NCI-H226 (cell line): ENCODE measurements around the gene VSTM2L.

Experiments used
- DNase-seq: peaks from one replicate; pipeline ENCODE4 v3.0.0-alpha.2; 2015

The VSTM2L gene

DNA sequence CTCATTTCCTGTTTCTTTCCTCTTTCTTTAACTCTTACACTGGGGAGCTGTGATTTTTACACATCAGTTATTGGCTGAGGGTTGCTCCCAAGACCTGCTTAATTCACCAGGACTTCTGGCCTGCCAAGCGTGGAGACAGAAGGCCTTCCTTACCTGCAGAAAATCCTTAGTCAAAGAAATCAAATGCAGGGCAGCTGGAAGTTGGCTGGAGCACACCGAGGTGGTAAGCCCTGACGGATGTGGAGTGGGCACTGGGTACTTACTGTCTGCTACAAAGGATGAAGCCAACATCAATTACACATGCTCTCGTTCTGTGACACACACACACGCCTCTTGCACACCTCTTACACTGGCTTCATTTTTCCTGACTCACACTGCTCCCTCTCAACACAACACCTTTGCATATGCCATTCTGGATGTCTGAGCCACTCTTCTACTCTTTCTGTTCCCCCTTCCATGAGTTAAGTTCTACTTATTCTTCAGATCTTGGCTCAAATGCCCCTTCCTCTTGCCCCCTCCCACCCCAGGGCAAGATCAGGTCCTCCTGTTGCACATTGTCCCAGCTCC lies 68.7 kb downstream of the VSTM2L start:
- no peak for DNase-seq

DNA sequence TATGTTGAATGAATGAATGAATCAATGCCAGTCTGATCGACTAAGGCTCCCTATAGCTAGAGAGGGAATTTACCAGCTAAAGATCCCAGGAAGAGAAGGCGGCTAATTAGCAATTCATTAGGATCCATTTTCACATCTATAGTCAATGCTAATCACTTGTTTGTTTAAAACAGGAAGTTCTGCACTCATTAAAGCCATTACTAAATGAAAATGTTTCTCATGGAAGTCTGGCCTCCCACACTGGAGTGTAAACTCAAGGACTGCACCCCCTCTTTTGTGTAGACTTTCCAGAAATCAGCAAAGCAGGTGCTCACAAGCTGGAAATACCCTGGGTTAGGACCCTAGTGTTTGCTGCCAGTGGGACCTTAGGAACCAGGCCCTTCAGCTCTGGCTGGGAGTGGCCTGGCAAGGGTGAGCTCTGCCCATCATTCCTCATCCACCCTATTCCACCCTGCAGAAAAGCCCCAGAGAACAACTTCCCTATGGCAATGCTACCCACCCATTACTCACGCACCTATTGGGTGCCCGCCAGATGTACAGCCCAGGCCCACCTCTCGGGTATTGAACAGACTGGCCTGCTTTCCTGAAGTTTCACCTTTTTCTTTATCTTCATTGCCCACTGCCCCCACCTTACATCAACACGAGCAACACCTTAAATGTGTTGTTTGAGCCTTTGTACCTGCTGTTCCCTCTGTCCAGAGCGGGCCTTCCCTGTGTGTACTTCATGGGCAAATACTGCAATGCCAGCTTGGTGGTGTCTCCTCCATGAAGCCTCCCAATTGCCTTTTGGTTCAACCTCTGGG lies 69.5 kb downstream of the VSTM2L start:
- DNase-seq: no peak

DNA sequence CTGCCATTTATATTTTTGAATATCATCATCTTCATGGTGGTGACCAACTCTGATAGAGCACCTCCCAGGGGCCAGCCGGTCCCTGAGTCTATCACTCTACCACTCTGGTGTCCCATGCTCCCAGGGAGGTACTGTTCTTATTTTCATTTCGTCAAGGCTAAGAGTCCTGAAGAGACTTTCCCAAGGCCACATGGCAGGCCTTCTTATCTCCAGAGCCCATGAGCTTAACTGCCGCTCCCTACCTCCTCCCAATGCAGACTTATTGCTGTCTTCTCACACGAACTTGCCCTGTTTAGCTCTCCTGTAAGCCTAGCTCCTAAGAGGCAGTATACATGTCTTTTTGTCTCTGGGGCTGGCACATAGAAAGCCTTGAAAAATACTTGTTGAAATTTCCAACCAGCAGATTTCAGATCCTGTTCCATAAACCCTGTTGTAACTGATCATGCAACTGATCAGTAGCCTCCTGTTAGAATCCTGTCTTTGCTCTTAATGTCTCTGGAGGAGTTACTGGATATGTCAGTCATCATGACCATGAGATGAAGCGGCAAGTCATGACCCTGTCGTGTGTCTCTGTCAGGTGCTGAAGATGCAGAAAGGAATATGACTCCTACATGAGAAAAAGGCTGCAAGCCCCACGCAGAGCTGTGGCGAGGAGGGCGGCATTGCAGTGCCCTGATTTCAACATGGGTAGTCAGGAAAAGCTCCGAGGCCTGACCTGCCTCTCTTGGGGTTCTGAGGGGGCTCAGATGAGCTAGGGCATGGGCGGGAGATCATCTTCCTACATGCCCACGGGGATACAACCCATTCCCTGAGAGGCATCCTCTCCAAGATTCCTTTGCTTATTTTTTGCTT lies 70.4 kb downstream of the VSTM2L start:
- no peak for DNase-seq

DNA sequence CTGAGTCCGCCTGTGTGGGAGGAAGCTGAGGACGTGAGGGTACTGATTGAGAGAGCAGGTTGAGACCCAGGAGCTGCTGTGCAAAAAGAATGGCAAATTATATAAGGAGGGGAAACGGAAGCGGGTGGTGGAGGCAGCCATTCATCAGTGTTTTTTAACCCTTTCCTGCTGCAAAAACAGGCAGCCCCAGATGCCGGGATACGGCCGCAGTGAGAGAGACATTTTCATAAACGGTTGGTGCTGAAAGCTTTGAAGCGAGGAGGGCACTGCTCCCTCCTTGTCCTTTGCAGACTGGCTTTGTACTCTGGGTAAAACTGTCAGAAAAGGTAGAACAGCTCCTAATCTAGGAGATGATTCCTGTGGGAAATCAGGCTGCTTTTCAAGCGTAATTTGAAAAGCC lies 74.0 kb downstream of the VSTM2L start:
- no peak for DNase-seq

DNA sequence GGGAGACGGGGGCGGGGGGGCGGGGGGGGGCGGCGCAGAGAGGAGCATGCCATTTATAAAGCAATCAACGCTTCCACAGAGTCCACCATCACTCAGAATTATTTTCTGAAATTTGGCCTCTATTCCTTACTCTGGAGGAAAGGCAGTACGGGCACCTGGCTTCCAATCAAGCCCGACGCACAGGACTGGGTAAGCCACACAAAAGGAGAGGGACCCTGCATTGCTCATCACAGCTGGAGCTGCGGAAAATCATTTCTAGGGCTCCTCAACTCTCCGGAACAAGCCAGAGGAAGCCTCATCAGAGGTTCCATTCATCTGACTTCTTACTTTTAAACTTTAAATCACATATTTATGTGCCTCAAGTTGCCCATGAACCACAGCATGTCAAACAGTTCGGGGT lies 74.4 kb downstream of the VSTM2L start:
- DNase-seq: no peak

DNA sequence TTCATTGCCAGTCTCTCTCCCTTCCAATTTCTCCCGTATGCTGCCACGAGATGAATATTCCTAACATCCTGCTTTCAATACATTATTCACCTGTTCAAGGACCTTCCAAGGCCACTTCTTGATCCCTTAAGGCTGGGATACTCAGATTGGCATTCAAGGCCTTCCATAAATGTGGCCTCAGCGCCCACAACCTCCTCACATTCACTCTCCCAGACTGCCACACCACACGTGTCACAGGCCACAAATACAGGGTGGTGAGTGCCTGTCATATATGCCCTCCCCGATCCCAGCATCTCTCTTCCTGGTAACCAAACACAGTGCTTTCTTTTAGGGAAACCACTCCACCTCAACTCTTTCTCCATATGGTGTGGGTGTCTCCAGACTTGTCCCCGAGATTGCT lies 74.9 kb downstream of the VSTM2L start:
- DNase-seq: no peak

DNA sequence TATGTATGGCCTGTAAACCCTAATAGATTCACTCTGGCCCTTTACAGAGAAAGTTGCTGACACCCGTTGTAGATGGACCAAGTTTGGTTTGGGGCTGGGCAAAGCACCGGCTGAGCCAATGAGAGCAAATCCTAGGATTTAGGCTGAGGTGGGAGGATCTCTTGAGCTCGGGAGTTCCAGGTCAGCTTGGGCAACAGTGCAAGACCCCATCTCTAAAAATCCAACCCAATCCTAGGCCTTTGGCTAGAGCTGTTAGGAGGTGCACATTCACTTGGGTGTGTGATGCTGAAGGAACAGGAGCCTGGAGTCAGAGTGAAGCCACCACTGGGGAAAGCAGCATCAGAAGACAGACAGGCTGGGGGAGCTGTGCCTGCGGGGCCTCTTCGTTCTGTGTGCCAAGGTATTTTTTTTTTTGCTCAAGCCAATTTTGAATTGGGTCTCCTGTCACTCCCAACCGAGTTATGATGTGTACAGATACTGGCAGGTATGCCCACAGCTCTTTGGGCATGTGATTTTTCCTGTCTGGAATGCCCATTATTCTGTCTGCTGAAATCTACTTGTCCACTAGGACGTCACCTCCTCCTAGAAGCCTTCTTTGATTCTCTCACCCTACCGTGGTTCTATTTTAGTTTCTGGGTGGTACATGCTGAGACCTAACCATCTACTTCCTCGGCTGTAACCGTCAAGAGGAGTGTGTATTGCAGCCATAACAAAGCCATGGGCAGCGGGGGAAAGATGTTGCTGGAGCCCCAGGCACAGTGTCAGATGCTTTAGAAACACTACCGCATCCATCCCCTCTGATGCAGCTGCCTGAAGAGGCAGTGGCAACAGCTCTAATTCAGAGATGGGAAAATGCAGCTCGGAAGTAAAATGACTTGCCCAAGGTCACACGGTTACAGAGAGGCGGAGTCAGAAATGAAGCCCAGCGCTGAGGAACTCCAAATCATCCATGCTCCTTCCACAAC lies 76.4 kb downstream of the VSTM2L start:
- no peak for DNase-seq

DNA sequence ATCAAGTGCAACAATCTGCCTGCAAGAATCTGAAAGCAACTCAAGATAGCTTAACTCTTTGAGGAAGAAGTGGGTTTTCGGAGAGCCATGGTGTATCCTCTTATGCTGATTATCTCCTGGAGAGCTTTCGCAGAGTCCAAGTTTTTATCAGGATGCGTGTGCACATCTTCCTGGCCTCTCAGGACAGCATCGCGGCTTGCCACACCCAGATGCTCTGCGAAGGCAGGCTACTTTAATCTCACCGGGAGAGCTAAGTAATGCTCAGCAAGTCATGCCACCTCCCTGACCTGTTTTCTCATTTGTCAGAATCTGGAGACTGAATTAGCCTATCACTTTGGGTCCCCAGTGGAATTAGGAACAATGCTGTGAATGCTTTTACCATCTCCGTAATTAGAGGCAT lies 77.5 kb downstream of the VSTM2L start:
- DNase-seq: no peak

DNA sequence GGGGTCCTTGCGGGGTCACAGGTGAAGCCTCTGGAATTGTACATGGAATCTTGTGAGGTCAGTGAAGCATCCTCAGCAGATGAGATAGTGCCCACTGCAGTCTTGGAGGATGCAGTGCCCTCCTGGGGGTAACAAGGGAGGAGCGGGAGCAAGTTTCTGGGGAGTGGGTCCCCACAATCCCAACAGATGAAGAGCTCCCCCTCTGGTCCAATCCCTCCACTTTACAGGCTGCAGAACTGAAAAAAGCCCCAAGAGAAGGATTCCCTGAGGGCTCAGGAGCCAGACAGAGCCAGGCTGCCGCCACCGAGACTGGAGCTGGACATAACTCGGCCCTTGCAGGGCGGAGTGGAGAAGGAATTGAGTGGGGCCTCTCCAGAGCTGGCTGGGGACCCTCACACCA lies 77.9 kb downstream of the VSTM2L start:
- DNase-seq: no peak

DNA sequence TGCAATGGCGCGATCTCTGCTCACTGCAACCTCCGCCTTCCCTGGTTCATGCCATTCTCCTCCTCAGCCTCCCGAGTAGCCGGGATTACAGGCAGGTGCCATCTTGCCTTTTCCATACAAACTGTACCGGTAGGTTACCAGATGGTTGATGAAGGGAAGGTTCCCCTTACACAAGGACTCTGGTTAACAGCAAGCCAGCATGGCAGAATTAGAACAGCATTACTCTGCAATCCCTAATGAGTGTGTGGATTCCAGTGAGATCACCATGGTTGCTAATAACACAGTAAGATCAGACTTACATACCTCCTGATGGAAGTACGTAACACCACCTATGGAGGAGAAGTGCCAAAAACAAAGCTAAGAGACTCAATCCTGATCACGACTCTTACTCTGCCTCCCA lies 78.6 kb downstream of the VSTM2L start:
- no peak for DNase-seq

DNA sequence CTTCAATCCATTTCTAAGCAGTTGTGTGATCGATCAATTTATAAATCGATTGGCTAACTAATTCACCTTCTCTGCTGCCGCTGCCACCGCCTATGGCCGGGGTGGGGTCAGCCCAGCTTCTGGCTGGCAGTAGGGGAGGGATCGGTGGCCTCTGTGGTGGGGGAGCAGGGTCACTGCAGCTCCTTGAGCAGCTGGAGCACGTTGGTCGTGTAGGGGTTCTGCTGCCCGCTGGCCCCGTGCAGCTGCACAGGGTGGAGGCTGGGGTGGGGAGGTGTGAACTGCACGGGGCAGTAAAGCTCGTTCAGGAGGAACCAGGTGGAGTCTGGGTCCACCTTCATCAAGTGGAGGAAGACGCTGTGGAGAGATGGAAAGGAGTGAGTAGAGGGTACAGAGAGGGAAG lies 80.4 kb downstream of the VSTM2L start:
- no peak for DNase-seq

DNA sequence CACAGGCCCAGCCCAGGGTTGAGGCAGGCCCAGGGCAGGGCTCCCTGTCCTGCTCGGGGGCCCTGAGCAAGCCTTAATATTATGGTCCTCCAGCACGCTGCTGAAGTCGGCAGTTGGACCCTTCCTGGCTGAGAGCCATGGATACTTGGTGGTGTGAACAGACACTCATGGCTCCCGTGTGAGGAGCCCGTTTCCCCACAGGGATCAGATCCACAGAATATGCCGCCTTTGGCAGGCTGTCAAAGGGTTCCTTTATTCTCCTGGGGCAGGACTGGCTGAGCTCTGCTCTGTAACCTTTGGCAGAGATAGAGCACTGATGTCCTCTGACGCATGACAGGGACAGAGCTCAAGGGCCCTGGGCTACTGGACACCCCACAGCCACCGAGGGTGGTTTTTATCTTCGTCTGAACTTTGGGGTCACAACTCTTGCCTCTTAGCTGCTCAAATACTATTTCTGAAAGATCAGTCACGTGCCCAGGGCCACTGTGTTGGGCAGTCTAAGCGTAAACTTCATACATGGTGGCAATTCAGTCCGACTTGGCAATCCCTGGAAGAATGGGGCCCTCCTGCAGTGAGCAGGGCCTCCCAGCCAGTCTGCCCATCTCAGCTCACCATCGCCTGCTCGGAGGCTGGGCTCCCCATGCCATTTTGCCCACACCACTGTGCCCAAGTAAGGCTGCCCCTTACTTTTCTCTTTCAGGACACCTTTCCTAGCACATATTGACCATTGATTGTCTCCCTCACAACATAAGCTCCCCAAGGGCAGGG lies 81.3 kb downstream of the VSTM2L start:
- no peak for DNase-seq

DNA sequence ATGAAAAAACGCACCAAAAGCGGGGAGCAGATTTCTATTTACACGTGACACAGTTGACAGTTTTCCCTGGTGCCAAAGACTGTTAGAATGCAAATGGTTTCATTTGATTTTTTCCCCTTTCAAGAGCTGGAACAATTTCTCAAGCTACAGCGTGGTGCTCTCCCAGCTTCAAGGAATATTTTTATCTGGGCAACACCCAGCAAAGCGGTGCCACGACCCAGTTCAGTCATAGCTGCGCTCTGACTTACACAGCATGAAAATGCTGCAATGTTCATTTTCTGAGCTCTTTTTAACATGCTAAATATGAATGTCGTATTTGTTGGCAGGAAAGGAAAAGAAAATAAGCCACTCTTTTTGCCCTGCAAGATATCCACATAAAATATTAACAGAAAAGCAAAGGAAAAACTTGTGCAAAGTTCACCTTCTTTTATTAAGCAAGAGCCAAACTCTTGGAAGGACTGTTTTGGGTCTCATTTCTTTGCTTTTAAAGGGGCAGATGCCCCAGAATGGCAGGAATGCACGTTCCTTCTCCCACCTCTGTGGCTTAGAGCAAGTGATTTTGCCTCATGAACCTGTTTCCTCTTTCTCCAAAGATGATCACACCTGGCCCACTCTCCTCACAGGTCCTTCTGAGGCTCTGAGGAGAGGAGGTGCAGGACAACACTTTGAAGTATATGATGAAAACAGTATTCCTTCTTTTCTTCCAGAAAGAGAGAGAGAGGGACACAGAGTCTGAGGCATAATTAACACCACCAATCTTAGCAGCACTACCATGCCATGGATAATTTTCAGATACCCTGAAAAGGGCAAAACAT lies 83.3 kb downstream of the VSTM2L start:
- no peak for DNase-seq

DNA sequence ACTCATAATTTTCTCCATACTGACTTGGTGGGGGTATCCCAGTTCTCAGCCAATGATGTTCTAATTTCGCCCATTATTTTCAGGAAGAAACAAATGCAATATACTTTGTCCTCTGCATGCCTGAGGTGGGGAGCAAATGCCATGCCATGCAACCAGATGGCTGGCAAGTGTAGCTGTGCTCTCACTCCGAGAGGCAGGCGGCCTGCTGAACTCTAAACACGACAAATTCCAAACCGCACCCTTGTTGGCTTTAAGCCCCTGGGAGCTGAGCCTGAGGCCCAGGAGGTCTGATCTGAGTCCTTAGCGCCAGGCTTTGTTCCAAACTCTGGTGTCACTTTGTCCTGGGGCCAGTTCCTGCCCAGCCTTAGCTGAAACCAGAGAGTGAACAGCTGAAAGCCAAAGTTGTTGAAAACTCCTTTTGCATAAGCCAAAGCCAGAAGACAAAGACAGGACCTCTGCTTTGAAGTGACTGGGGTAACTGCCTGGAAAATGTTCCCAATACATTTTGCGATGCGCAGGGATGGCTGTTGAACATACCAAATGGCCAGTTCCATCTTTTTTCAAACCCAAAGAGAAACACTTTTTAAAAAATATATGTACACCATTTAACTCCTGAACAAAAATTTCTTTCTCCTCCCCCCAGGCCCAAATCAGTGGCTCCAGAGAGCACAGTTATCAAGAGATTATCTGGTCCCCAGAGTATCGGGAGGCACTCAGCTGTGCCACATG lies 84.1 kb downstream of the VSTM2L start:
- DNase-seq: no peak

DNA sequence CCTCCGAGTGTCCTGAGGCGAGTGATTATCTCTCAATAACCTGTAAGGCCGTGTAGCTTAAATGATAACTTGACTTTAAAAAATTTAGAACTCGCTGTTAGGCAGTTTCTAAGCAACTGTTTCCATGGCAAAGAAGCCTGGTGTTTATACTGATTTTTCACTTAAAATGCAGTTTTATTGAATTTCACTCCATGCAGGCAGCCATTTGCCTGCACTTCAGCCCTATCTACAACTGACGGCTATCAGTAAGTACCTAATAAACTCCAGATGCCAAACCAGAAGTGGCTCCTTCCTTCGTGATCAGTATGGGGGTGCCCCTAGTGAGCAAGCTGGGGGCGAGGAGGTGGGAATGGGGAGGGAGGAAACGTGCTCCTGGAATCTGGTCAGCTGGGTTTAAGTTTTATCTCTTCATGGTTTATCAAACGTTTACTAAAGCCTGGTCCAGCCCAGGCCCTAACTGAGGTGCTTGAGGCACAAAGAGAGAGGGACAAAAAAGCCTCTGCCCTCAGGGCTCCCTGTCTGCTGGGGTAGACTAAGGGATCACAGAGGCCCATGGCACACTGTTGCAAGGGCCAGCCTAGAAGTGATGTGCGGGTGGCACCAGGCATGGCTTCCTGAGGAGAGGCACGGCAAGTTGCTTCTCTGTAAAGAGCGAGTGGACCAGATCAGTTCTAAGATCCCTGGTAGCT lies 84.8 kb downstream of the VSTM2L start:
- DNase-seq: no peak

DNA sequence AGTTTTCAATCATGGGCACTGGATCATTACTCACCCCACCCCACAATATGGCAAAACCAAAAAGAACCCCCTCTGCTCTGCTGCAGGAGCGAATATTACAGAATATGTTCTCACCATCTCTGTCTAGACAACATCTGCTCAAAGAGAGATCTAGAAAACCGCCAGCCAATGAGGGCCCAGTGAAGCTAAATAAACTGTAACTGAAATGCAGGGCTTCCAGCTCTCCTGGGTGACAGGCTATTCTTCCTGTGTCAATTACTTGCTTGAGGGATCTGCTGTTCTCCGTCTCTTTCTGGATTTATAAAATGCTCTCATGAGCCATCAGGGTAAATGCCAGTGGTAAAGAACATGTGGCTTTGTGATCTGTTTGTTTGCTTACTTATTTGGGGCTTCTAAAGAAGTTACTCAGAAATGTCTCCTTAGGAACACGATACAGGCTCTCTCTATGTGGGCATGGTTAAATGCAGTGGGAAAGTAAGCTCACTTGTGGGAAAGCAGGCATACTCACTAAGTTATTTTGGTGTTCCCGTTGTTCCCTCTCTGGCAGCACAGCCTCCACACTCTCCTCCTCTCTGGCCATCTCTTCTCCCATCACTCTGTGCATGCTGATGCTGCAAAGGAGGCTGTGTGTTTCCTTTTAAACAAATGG lies 85.5 kb downstream of the VSTM2L start:
- DNase-seq: no peak

DNA sequence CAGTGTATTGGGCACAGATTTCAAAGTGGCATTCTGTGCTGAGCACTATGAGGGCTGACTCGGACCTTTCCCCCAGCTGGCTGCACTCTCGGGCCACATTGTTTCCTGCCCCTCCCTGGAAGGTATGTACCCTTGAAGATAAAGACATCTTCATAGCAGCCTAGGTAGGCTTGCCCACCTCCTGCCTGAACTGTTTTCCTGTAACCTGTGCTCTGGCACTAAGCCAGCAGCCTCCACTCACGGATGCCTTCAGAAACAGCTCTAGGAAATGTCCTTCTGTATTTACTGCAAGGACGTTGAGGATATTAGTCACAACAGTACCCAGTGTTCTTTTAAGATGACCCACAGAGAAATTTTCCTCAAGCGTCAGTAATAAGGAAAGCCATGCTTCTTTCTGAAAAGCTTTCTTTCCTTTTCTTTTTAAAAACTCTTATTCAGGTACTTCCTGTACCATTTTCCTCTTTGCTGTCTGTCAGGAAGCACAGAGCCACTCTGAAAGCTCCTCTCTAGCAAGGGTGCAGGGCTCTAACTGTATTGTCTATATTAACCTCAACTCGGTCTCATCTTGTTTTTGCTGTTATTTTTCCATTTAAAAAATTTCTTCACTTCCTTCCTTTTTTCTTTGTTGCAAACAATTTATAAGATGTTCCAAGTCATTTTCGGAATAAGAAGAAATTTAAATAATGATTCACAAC lies 86.8 kb downstream of the VSTM2L start:
- DNase-seq: no peak

DNA sequence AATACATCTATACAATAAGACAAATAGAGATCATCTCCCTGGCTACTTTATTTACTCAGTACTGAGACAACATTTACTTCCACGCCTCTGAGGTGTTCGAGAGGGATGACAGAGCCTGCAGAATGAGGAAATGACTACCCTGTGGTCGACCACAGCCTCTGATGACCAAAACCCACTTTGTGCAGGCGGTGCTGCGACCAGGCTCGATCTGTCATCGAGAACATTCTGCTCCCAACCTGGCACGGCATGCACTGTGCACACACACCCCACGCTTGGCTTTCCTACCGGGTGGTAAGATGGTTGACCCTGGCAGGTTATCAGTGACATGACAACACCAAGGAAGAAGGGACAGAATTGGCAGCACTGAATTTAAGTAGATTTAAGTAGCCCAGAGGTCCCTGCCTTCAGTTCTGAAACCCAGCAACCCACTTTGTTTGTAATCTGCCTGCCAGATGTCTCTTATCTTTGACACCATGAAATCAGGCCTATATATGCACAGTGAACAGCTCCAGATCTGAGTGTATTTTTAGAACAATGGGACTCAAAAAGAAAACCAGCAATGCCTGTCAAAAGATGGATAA lies 87.7 kb downstream of the VSTM2L start:
- DNase-seq: no peak
